Psoas muscle (tissue), 8 donors: Measurements from ENCODE around the gene TYW1B. TPM values are rescaled to one million over a fixed set of nuclear protein-coding genes. Genes with fewer than 3 reads are reported as not detected.
A peak's percentile ranks its signal among the peaks of the same experiment; 100 is the strongest.
"Not testable (repeated sequence)": the region's sequence is repeated elsewhere in the genome, so short reads cannot be mapped to it uniquely, and the experiment has no call there.

Experiments
- ATAC-seq, 4 donors: fragments of 200-7000 bp; cut with Tn5 transposase; one replicate each; pipeline ENCODE4 v1.9.1; 2020; ENCODE audit warnings: moderate library complexity in 3 of 4, mild to moderate bottlenecking in 2 of 4
- DNase-seq, 2 donors: peaks; one replicate each; pipeline ENCODE4 v3.0.0-alpha.2; 2020
- H3K27ac ChIP-seq: fragments of 200-600 bp; one replicate; pipeline ENCODE4 v1.8.0; 2022
- H3K27me3 ChIP-seq, 3 donors: fragments of 200-600 bp in 1 of 3; one replicate each; pipeline versions ENCODE4 v1.6.1 to v1.8.0; 2013 to 2022; ENCODE audit warnings: low read length in 2 of 3, mild to moderate bottlenecking in 2 of 3, moderate library complexity in 1 of 3; ENCODE audit not compliant: insufficient read depth in 3 of 3
- H3K36me3 ChIP-seq, 2 donors: fragments of 200-600 bp in 1 of 2; one replicate each; pipeline versions ENCODE4 v1.6.1 to v1.8.0; 2013 to 2022; ENCODE audit warnings: low read depth in 1 of 2, mild to moderate bottlenecking in 1 of 2, moderate library complexity in 1 of 2; ENCODE audit not compliant: insufficient read depth in 1 of 2
- H3K4me1 ChIP-seq: fragments of 200-600 bp; one replicate; pipeline ENCODE4 v1.8.0; 2022
- H3K4me3 ChIP-seq: fragments of 200-600 bp; one replicate; pipeline ENCODE4 v1.8.0; 2022; ENCODE audit warnings: mild to moderate bottlenecking
- H3K9me3 ChIP-seq: fragments of 200-600 bp; one replicate; pipeline ENCODE4 v1.8.0; 2022
- CTCF ChIP-seq: fragments of 200-600 bp; IDR thresholded peaks from one replicate; pipeline ENCODE4 v1.8.0; 2022; ENCODE audit warnings: antibody characterized with exemption
- WGBS, 3 donors: extraction: QIAGEN DNeasy Blood & Tissue Kit; methylation state at CpG; one replicate each; pipeline versions ENCODE4 v1.1.6 to v1.1.7; 2013; 5-methylcytosine and 5-hydroxymethylcytosine counted together
- intact Hi-C, 2 donors: fragments of 100-400 bp; cut with DNase I; formaldehyde crosslinking; loops; one replicate each; pipeline versions ENCODE4 v1.11.0 to v1.14.2; 2022
- polyA plus RNA-seq, 3 donors: library from polyadenylated mRNA; stranded (reverse); fragments of 200-250 nt; gene quantifications; one replicate each; pipeline ENCODE4 v1.2.3, GENCODE V29; 2013
- total RNA-seq, 4 donors: library from RNA; stranded (reverse); fragmentation: NEBNext Ultra II Directional in 2 of 4; extraction: Animal tissue kit (Norgen Biotek cat#: 25700) in 2 of 4; gene quantifications; one replicate each; pipeline versions ENCODE4 v1.2.1 to v1.2.4, GENCODE V29; 2021 to 2023
- donor health status: healthy with polysubstance abuse.
- donor health status: DM: no; HTN: no; CAD: no; lungs with moderate emphysema.
- donor health status: Bipolar disorder and iron deficiency.
- donor health status: healthy.
- donor health status: DM: yes; HTN: yes; CAD: no.
- donor health status: DM: no; HTN: no; CAD: no.
- donor health status: DM: no; HTN: no; CAD: no.
- donor health status: DM: yes; HTN: yes; CAD: no.

TYW1B gene
- total and polyA plus RNA-seq, 7 donors, result 1.1 to 6.5 (median 1.9) TPM

DNA sequence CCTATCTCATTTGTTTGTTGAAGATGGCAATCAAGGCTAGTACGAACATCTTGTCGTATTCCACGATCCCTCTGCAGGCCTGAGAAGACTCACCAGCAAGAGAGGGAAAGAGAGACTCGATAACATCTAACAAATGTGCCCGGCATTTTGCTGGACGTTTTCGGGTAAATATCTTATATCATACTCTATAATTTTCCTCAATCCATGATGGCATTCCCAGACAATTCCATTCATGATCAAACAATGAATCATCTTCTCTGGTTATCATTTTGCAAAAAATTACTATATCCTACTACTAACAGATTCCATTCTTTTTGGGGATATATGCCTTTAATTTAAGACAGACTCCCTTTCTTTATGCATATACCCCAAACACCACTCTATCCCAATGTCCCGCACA lies 118.1 kb downstream of the TYW1B start:
- WGBS, 3 donors, result 94 to 95% (median 95%) methylated on average over 8 of the region's 8 CpGs
- H3K27me3 ChIP-seq, result no peaks in the 10 kb centered on the region
- H3K36me3 ChIP-seq, result peaks cover 0 to 8% of the 10 kb centered on the region in 2 donors
- no peaks in the 10 kb centered on the region for H3K9me3 ChIP-seq
- H3K4me1 ChIP-seq, result no peaks in the 10 kb centered on the region
- DNase-seq (no peak), ATAC-seq (no peak)
- no peak overlapping the region for H3K4me3 ChIP-seq
- intact Hi-C loops, result no loop called here
- no peak for TF ChIP-seq CTCF
- H3K27ac ChIP-seq, result no peak overlapping the region

- WGBS, 3 donors, result 51 to 76% (median 64%) methylated on average over 3 of the region's 3 CpGs
- H3K27ac ChIP-seq, H3K4me3 ChIP-seq, DNase-seq, H3K27me3 ChIP-seq, H3K9me3 ChIP-seq, intact Hi-C loops, H3K36me3 ChIP-seq, H3K4me1 ChIP-seq, ATAC-seq: not testable (repeated sequence)
Measured at GRCh38 chr7:72708371-72709050, 119.5 kb downstream of the TYW1B start.

DNA sequence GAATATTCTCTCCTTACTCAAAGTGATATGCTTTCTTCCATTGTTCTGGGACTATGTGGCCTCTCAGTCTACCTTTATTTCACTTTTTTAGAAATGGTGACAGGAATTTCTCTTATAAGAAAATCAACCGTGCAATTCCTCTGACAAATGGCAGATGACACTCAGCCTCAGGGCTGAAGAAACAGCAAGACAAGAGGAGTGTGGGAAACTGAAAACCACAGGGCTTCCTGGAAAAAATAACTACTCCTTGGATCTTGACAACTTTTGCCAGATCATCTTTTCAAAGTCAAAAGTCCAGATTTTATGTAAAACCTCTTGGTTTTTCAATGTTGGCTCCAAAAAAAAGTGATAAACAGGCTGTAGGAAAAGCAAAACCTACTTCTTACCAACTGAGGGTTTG lies 121.5 kb downstream of the TYW1B start:
- Histone ChIP-seq H3K27ac (no peak overlapping the region), H3K4me1 (no peaks in the 10 kb centered on the region), H3K27me3 (no peaks in the 10 kb centered on the region), H3K9me3 (no peaks in the 10 kb centered on the region), H3K4me3 (no peak overlapping the region), H3K36me3 (no peaks in the 10 kb centered on the region)
- TF ChIP-seq CTCF, result no peak
- intact Hi-C loops, result no loop called here
- 69 to 88% (median 75%) methylated on average over 1 of the region's 1 CpG for WGBS, 3 donors
- DNase-seq (no peak), ATAC-seq (no peak)

- H3K4me1 ChIP-seq, intact Hi-C loops, DNase-seq, H3K27ac ChIP-seq, H3K9me3 ChIP-seq, H3K36me3 ChIP-seq, H3K27me3 ChIP-seq, H3K4me3 ChIP-seq: not testable (repeated sequence)
- peak in 1 of 4 donors; percentile 27 for ATAC-seq
- WGBS, 3 donors, result 84 to 99% (median 89%) methylated on average over 4 of the region's 4 CpGs
Measured at GRCh38 chr7:72705693-72706092, 122.3 kb downstream of the TYW1B start.

GRCh38 chr7:72704894-72705293 lies 123.1 kb downstream of the TYW1B start:
- Histone ChIP-seq H3K4me1 (no peaks in the 10 kb centered on the region), H3K36me3 (no peaks in the 10 kb centered on the region), H3K27me3 (no peaks in the 10 kb centered on the region), H3K9me3 (no peaks in the 10 kb centered on the region), H3K27ac (no peak overlapping the region), H3K4me3 (no peak overlapping the region)
- DNase-seq (no peak), ATAC-seq (no peak)
- intact Hi-C loops, result no loop called here
- WGBS, 3 donors, result 94 to 96% (median 96%) methylated on average over 3 of the region's 3 CpGs
- TF ChIP-seq CTCF, result no peak

DNA sequence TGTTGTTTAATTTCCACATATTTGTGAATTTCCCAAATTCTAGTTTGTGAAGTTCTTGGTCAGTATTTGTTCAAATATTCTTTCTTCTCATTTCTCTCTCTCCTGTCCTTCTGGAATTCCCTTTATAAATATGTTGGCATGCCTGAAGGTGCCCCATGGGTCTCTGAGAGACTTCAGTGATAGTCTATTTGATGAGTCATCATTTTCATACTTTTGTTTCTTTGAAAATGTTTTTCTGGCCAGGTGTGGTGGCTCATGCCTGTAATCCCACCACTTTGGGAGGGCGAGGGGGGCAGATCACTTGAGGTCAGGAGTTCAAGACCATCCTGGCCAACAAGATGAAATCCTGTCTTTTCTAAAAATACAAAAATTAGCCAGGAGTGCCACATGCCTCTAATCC lies 127.5 kb downstream of the TYW1B start:
- H3K4me1 ChIP-seq, DNase-seq, H3K27me3 ChIP-seq, H3K36me3 ChIP-seq, ATAC-seq, H3K27ac ChIP-seq, H3K9me3 ChIP-seq, intact Hi-C loops, H3K4me3 ChIP-seq: not testable (repeated sequence)
- WGBS, 3 donors, result 98 to 100% (median 100%) methylated on average over 1 of the region's 1 CpG

- intact Hi-C loops, ATAC-seq, H3K27me3 ChIP-seq, H3K36me3 ChIP-seq, DNase-seq, H3K4me3 ChIP-seq, H3K4me1 ChIP-seq, H3K9me3 ChIP-seq, H3K27ac ChIP-seq: not testable (repeated sequence)
- 60 to 80% (median 67%) methylated on average over 1 of the region's 1 CpG for WGBS, 3 donors
Measured at GRCh38 chr7:72697066-72697465, 130.9 kb downstream of the TYW1B start.

DNA sequence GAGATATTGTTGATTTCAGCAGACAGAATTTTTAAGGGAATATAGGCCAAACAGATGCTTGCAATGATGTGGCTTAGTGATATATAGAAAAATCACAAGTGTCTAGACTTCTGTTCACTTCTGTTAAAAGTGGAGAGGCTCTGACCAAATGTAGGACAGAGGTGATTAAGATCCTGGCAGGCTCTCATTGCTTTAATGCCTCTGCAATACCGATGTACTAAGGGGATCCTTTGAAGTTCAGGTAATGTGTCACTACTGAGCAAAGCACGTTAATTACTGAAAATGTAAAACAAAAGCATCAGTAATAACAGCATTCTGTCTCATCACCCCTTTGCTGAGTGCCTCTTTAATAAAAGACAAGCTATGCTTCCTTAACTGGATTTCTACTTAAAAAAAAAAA lies 131.4 kb downstream of the TYW1B start:
- H3K36me3 ChIP-seq, ATAC-seq, H3K27me3 ChIP-seq, H3K4me3 ChIP-seq, H3K27ac ChIP-seq, H3K9me3 ChIP-seq, DNase-seq, H3K4me1 ChIP-seq, intact Hi-C loops: not testable (repeated sequence)
- WGBS, 3 donors, result 27 to 40% (median 30%) methylated on average over 2 of the region's 2 CpGs

DNA sequence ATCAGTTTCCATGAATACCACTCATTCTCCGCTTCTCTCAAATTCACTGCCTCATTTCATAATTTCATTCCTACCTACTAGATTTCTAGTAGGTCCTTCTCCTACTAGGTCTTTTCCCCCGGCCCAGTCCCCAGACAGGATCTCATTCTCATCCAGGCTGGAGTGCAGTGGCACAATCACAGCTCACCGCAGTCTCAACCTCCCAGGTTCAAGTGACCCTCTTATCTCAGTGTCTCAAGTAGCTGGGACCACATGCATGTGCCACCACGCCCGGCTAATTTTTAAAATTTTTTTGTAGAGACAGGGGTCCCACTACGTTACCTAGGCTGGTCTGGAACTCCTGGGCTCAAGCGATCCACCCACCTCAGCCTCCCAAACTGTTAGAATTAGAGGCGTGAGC lies 132.5 kb downstream of the TYW1B start:
- intact Hi-C loops, H3K36me3 ChIP-seq, H3K4me1 ChIP-seq, DNase-seq, H3K27ac ChIP-seq, H3K27me3 ChIP-seq, ATAC-seq, H3K4me3 ChIP-seq, H3K9me3 ChIP-seq: not testable (repeated sequence)
- 96 to 98% (median 97%) methylated on average over 8 of the region's 8 CpGs for WGBS, 3 donors
